Smooth muscle cell (in vitro differentiated cells): ENCODE measurements around the gene SHROOM3. TPM values are rescaled to one million over a fixed set of nuclear protein-coding genes. Genes with fewer than 3 reads are reported as not detected.

Experiments used
- DNase-seq: peaks from one replicate; lab custom pipeline; 2025; ENCODE audit not compliant: unreplicated experiment; lab: John Stamatoyannopoulos, UW
- H2AFZ ChIP-seq: fragments of 200-600 bp; sonication (generic); 2 replicates; pipeline ENCODE4 v1.6.0; 2016; ENCODE audit warnings: antibody characterized with exemption, low read depth, mild to moderate bottlenecking
- H3F3A ChIP-seq: fragments of 200-600 bp; sonication (generic); 2 replicates; pipeline ENCODE4 v1.6.0; 2017; ENCODE audit warnings: antibody characterized with exemption, low read depth
- H3K27ac ChIP-seq: fragments of 200-600 bp; sonication (generic); 2 replicates; pipeline ENCODE4 v1.5.1; 2016; ENCODE audit warnings: low read depth, mild to moderate bottlenecking
- H3K27me3 ChIP-seq: fragments of 200-600 bp; sonication (generic); 2 replicates; pipeline ENCODE4 v1.6.1; 2016; ENCODE audit warnings: low read depth, mild to moderate bottlenecking
- H3K36me3 ChIP-seq: fragments of 200-600 bp; sonication (generic); 2 replicates; pipeline ENCODE4 v1.5.1; 2016; ENCODE audit warnings: low read depth
- H3K4me1 ChIP-seq: fragments of 200-600 bp; sonication (generic); 2 replicates; pipeline ENCODE4 v1.5.1; 2016; ENCODE audit warnings: low read depth
- H3K4me2 ChIP-seq: fragments of 200-600 bp; sonication (generic); 2 replicates; pipeline ENCODE4 v1.6.0; 2016; ENCODE audit warnings: mild to moderate bottlenecking
- H3K4me3 ChIP-seq: fragments of 200-600 bp; sonication (generic); 2 replicates; pipeline ENCODE4 v1.5.1; 2016; ENCODE audit warnings: mild to moderate bottlenecking
- H3K79me2 ChIP-seq: fragments of 200-600 bp; sonication (generic); 2 replicates; pipeline ENCODE4 v1.6.0; 2016; ENCODE audit warnings: low read depth, mild to moderate bottlenecking
- H3K9ac ChIP-seq: fragments of 200-600 bp; sonication (generic); 2 replicates; pipeline ENCODE4 v1.6.0; 2016; ENCODE audit warnings: low read depth
- H3K9me3 ChIP-seq: fragments of 200-600 bp; sonication (generic); replicated peaks from 2 replicates; pipeline ENCODE4 v1.5.1; 2016; ENCODE audit warnings: low read depth
- H4K20me1 ChIP-seq: fragments of 200-600 bp; sonication (generic); 2 replicates; pipeline ENCODE4 v1.6.0; 2016; ENCODE audit warnings: low read depth
- CTCF ChIP-seq: fragments of 200-600 bp; sonication (generic); IDR thresholded peaks from 2 replicates; pipeline ENCODE4 v1.5.1; 2017; ENCODE audit warnings: borderline replicate concordance, mild to moderate bottlenecking, antibody characterized with exemption; ENCODE audit not compliant: insufficient read depth, poor library complexity, severe bottlenecking
- WGBS: methylation state at CpG from one replicate; pipeline ENCODE4 v1.1.7; 2016; ENCODE audit warnings: low lambda C conversion rate; 5-methylcytosine and 5-hydroxymethylcytosine counted together
- polyA plus RNA-seq: library from polyadenylated mRNA; unstranded; fragments of >200 nt; fragmentation: Nextera tagmentation; extraction: Ambion mirVana; gene quantifications from 2 replicates; pipeline ENCODE4 v1.2.1, GENCODE V29; 2016
- total RNA-seq: library from RNA; depleted of rRNA; stranded (reverse); fragments of >200 nt; gene quantifications from 2 replicates; pipeline ENCODE4 v1.2.3, GENCODE V29; 2014

SHROOM3 gene
- total and polyA plus RNA-seq, 2 experiments from 2014 or later = 10.0 to 31.9 TPM

- peak overlapping the region; percentile 98 for H3K27ac ChIP-seq
- no peaks in the 10 kb centered on the region for H3K36me3 ChIP-seq
- peak overlapping the region; percentile 41 for H2AFZ ChIP-seq
- H3K9ac ChIP-seq = peak overlapping the region; percentile 90
- 15% methylated on average over 1 of the region's 1 CpG for WGBS
- H3K4me3 ChIP-seq = no peak overlapping the region
- H3K27me3 ChIP-seq = no peaks in the 10 kb centered on the region
- no peaks in the 10 kb centered on the region for H3K9me3 ChIP-seq
- no peaks in the 10 kb centered on the region for H4K20me1 ChIP-seq
- H3F3A ChIP-seq = peaks cover 15% of the 10 kb centered on the region
- no peak for DNase-seq
- no peak for TF ChIP-seq CTCF
- peaks cover 26% of the 10 kb centered on the region for H3K4me1 ChIP-seq
- H3K79me2 ChIP-seq = peaks cover 5% of the 10 kb centered on the region
- H3K4me2 ChIP-seq = peak overlapping the region; percentile 81
Measured at GRCh38 chr4:76622717-76623116, 187.7 kb downstream of the SHROOM3 start.

GRCh38 chr4:76623217-76624045, 188.4 kb downstream of the SHROOM3 start:
- Histone ChIP-seq H3K27me3 (no peaks in the 10 kb centered on the region), H3K9ac (peak overlapping the region; percentile 90), H3K36me3 (no peaks in the 10 kb centered on the region), H3K4me1 (peaks cover 26% of the 10 kb centered on the region), H3K4me3 (peak overlapping the region; percentile 21), H2AFZ (no peak overlapping the region), H3K79me2 (no peaks in the 10 kb centered on the region), H3K27ac (peak overlapping the region; percentile 98), H4K20me1 (no peaks in the 10 kb centered on the region), H3K9me3 (no peaks in the 10 kb centered on the region), H3F3A (peaks cover 15% of the 10 kb centered on the region), H3K4me2 (peak overlapping the region; percentile 81)
- TF ChIP-seq CTCF = no peak
- DNase-seq = no peak
- WGBS = 51% methylated on average over 4 of the region's 4 CpGs

- Histone ChIP-seq H3K4me2 (peak overlapping the region; percentile 81), H3K27ac (peak overlapping the region; percentile 98), H3K4me1 (peaks cover 26% of the 10 kb centered on the region), H3K9me3 (no peaks in the 10 kb centered on the region), H4K20me1 (no peaks in the 10 kb centered on the region), H3F3A (peaks cover 15% of the 10 kb centered on the region), H3K27me3 (no peaks in the 10 kb centered on the region), H3K36me3 (no peaks in the 10 kb centered on the region), H2AFZ (peak overlapping the region; percentile 15), H3K79me2 (no peaks in the 10 kb centered on the region), H3K4me3 (peak overlapping the region; percentile 21), H3K9ac (peak overlapping the region; percentile 90)
- TF ChIP-seq CTCF = no peak
- peak; percentile 3 for DNase-seq
- 4% methylated on average over 9 of the region's 9 CpGs for WGBS
Measured at GRCh38 chr4:76624241-76624681, 189.2 kb downstream of the SHROOM3 start.
